Skin of body (tissue), 2 donors: ENCODE results near the gene PPP2R2C. TPM values are rescaled to one million over a fixed set of nuclear protein-coding genes. Genes with fewer than 3 reads are reported as not detected.
A peak's percentile ranks its signal among the peaks of the same experiment; 100 is the strongest.

Experiments used
- DNase-seq: peaks from one replicate; lab custom pipeline; 2025; lab: John Stamatoyannopoulos, UW
- total RNA-seq: library from RNA; depleted of rRNA; stranded (reverse); fragments of >200 nt; gene quantifications from one replicate; pipeline ENCODE4 v1.2.3, GENCODE V29; 2014

PPP2R2C gene
- total RNA-seq, 1 donor from 2014 or later, result 3.0 TPM

DNA sequence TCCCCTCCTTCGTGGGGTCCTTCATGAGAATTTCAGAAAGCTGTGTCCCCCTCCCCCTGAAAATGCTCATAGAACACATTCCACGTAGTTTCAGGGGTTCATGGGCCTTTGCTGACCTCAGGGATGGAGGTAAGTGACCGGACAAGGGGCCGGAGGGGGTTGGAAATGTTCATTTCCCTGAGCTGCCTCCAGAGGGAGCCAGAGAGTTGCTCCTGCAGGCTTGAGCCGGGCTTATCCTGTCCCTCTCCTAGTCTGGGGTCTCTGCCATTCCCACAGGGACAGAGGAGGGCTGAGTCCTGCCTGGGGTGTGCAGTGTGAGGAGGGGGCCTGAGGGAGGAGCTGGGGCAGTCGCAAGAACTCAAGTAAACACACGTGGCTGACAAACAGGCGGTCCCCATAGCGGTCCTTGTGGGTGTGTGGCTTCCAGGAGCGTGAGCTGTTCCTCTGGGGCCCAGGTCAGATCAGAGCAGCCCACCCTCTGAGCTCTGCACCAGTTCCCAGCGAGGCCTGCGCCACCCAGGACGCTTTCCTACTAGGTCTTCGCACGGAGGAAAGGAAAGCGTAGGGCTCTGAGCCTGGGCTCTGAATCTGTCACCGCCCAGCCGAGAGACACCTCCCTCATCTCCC is 140.3 kb downstream of the PPP2R2C start:
- no peak for DNase-seq

DNA sequence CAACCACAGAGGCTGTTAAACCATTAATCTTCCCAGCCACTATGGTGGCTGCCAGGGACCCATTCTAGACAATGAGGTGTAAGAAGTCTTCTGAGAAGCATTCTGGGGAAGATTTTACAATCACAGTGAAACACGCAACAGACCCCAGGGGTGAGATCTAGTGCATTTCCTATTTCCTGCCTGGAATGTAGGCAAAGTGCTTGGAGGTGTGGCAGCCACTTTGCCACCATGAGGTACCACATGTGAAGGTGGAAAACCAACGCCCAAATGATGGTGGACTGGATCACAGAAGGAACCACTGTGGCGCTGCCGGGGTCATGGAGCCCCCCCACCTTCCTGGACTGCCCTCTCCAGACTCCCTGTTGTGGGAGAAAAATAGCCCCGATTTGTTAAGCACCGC is 140.9 kb downstream of the PPP2R2C start:
- no peak for DNase-seq

DNA sequence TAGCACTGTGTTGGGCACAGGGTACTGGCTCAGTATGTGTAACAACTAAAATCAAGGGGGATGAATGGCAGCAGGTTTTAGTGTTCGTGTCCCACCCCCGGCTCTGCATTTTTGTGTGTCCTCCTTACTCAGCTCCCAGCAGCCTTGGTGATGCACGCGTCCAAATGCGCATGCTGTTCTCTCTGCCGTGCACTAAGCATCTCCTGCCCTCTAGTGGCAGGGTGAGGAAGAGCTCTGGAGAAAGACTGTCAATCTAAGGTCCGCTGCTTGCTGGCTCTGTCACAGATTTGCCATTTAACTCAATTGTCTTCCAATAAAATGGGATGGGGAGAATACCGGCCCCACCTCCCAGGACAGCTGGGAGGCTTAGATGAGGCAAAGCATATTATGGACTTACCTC is 141.4 kb downstream of the PPP2R2C start:
- DNase-seq, result no peak

DNA sequence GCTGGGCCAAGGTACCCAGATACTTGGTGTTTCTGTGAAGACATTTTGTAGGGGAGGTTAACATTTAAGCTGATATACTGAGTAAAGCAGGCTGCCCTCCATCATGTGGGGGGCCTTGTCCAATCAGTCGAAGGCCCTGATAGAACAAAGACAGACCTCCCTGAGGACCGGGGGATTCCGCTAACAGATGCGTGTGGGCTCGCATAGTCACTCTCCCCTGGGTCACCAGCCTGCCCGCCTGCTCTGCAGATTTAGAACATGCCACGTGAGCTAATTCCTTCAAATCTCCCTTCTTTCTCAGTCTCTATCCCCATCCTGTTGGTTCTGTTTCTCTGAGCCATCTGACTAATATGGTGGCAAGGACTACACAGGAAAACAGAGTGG is 142.0 kb downstream of the PPP2R2C start:
- DNase-seq, result no peak

GRCh38 chr4:6329478-6330383 is 142.7 kb downstream of the PPP2R2C start:
- DNase-seq, result no peak

GRCh38 chr4:6328526-6328925 is 143.9 kb downstream of the PPP2R2C start:
- no peak for DNase-seq

DNA sequence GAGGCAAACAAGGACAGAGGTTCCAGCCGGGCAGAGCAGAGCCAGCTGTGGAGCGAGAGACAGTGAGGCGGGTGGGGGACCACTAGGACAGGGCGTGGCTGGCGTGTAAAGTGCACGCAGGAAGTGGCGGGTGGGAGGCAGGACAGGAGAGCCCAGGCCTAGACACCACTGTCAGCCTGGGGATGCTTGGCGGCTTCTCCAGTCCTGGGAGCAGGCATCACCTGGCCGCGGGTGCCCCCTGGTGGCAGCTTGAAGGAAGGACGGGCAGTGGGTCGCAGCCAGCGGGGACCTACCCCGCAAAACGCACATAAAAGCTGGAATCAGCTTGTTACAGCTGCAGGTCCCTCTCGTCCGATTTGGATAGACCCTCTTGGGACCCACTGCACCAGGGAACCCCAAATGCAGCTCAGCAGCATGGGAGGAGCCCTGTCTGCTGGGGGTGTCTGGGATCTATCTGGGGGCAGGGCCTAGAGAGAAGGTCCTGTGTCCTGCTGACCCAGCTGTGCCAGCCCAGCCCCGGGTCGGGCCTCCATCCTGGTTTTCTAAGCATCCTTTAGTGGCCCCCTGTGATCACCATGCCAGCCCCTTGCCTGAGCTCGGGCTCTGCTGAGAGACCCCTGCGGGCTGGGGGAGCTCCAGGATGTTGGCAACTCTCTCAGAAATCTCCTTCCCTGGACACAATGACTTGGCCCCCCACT is 145.0 kb downstream of the PPP2R2C start:
- peak; percentile 55 for DNase-seq

DNA sequence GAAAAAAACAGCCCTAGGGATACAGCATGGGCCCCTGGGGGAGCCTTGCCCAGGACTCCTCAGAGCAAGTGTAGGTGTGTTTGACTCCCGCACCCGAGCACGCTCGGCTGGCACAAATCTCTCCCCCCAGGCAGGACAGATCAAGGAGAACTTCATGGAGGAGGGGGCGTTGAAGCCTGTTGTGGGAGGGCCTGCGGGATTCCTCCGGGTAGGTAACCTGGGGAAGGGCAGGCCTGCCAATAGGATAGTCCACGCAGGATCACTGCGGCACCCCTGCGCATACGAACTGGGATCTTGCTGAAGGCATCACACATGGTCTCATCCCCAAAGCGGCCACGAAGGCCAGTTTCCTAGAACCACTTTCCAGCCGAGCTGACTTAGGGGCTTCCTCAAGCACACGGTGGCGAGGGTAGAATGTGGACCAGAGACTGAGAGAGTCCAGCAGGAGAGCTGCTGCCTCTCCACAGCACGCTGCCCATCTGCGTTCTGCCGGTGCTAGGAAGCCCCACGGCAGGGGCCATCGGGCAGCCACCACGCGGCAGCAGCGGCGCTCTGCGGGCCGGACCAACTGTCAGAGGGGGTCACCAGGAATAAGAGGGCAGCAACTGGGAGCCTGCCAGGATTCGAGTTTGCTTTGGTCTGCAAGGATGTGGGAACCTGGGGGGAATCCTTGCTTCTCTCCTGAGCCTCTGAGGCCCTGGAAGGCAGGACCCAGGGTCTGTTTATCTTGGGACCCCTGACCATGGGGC is 145.9 kb downstream of the PPP2R2C start:
- DNase-seq, result no peak

- no peak for DNase-seq
Observed at GRCh38 chr4:6325788-6326290, 146.6 kb downstream of the PPP2R2C start.

- peak; percentile 16 for DNase-seq
Observed at GRCh38 chr4:6324999-6325787, 147.2 kb downstream of the PPP2R2C start.

- DNase-seq, result no peak
Observed at GRCh38 chr4:6324461-6324998, 147.9 kb downstream of the PPP2R2C start.

DNA sequence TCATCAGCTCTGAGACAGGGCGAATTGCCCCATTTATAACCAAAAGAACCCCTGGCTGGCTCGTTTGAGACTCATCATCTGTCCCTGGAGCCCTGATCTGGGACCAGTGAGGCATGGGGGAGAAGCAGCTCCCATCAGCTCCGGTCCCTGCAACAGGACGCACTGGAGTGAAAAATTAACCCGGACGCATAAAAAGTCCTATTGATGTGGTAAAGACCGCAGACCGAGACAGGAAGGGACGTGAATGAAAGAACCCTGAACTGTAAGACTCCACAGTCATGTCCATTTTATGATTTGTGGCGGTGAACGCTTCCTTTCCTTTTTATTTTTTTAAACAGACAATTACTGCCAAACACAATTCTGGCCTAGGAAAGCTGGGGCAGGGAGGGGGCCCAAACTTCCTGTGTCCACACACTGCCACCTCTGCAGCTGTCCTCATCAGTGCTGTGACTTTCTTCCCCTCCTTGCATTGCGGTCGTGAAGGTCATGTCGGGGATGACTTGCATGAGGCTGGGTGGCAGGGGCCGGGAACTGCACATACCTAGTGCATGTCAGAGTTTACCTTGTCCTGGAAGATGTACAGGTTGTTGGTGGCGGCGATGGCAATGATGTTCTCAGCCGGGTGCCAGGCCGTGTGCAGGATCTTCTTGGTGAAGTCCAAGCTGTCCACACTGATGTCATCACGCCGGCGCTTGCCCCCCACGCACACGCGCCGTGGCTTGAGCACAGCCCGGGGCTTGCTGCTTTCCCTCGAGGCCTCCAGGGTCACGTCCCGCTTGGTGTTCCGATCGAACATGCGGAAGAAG is 149.4 kb downstream of the PPP2R2C start:
- DNase-seq, result no peak

DNA sequence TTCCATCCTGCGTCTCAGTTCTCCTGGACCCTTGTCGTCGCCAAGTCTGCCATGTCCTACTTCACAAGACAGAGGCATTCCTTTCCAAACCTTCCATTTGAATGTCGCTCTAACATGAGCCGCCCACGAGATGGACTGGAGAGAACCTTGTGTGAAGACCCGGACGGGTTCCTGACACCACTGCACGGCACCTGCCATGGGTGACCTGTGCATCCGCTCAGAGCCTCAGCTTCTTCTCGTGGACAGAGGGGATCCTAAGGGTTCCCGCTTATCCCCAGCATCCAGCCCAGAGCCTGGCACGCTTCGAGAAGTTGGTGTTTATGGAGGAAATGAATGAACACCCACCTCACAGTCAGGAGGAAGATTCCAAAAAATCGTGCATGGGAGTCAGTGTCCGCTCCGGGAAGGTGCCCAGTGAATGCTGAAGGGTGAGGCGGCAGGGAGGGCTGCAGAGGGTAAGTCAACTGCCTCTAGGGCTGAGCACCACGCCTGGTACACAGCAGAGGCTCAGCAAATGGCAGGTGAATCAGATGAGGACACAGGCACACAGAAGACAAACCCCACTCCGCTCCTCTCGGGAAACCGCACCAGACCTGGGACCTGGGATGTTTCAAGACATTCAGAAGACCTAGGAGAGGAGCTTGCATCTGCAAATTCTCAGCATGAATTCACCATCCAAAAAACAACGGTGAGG is 150.2 kb downstream of the PPP2R2C start:
- DNase-seq, result no peak

GRCh38 chr4:6321361-6321760 is 151.1 kb downstream of the PPP2R2C start:
- no peak for DNase-seq

DNA sequence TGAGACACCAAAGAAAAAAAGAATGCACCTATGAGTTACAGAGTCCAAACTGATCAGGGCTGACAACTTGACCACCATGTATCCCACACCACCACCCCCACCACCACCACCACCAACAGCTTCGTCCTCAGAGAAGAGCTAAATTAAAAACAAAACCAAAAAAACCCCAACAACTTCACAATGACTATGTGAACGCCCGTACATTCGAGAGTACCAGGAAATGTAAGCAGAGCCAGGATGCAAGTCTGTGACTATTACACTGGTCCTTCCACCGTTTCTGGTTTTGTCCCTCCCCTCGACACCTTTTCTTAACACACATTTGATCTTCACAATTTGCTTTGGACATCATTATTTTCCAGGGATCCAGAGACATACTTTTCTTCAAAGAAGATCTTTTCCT is 151.8 kb downstream of the PPP2R2C start:
- DNase-seq, result no peak

- no peak for DNase-seq
Observed at GRCh38 chr4:6319530-6320150, 152.8 kb downstream of the PPP2R2C start.

GRCh38 chr4:6318206-6318605 is 154.2 kb downstream of the PPP2R2C start:
- no peak for DNase-seq

DNA sequence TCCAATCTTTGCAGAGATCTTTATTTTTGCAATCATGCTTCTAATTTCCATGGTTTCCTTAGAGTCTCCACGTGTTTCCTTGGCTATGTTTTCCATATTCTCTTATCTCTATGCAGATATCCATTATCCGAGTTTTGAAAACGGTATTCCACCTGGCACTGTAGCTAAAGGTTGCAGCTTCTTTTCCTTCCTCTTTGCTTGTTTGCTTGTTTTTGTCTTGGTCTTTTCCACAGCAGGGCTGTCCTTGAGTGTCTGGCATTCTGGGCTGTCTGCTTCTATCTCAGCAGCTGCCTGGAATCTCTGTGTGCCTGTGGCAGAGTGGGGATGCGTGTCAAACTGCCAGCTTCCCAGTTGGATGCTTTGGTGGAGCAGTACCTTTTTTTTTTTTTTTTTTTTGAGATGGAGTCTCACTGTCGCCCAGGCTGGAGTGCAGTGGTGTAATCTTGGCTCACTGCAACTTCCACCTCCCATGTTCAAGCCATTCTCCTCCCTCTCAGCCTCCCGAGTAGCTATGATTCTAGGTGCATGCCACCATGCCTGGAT is 155.9 kb downstream of the PPP2R2C start:
- DNase-seq, result no peak
